PC-9 (cell line): ENCODE measurements around the gene CAPZA2. TPM values are rescaled to one million over a fixed set of nuclear protein-coding genes. Genes with fewer than 3 reads are reported as not detected.
"Not testable (repeated sequence)": the region's sequence is repeated elsewhere in the genome, so short reads cannot be mapped to it uniquely, and the experiment has no call there.

ENCODE experiments used
- BruUV-seq: library from RNA; stranded (reverse); fragments of 400-500 nt; replicated peaks from 2 replicates; lab custom pipeline; 2021; lab: Mats Ljungman, UMichigan
- CTCF ChIA-PET: fragments of 300-600 bp; sonication (Branson Sonifier 250); formaldehyde crosslinking; loops from one replicate; lab custom pipeline; 2022; ENCODE audit warnings: antibody characterized with exemption; lab: Charles Lee
- POLR2A ChIA-PET: fragments of 300-600 bp; sonication (Branson Sonifier 250); formaldehyde crosslinking; loops from one replicate; lab custom pipeline; 2022; ENCODE audit warnings: antibody characterized with exemption; ENCODE audit not compliant: unreplicated experiment; lab: Charles Lee
- DNase-seq, 2 experiments: peaks; one replicate each; pipeline versions ENCODE4 v3.0.0 to v3.0.0-alpha.2; 2015 to 2022; ENCODE audit warnings: mixed read lengths in 1 of 2
- H2AFZ ChIP-seq: fragments of 200-600 bp; sonication (generic); 2 replicates; pipeline ENCODE4 v1.8.1; 2017; ENCODE audit warnings: antibody characterized with exemption
- H3F3A ChIP-seq: fragments of 200-600 bp; sonication (generic); 2 replicates; pipeline ENCODE4 v1.8.1; 2017; ENCODE audit warnings: antibody characterized with exemption, mild to moderate bottlenecking, low read depth; ENCODE audit not compliant: insufficient read depth
- H3K27ac ChIP-seq: fragments of 200-600 bp; sonication (generic); 2 replicates; pipeline ENCODE4 v1.6.1; 2016; ENCODE audit warnings: mixed run types
- H3K27me3 ChIP-seq: fragments of 200-600 bp; sonication (generic); 2 replicates; pipeline ENCODE4 v1.6.1; 2016; ENCODE audit warnings: low read depth, mixed run types; ENCODE audit not compliant: insufficient read depth
- H3K36me3 ChIP-seq: fragments of 200-600 bp; sonication (generic); 2 replicates; pipeline ENCODE4 v1.6.1; 2016; ENCODE audit warnings: low read depth, mixed run types
- H3K4me1 ChIP-seq: fragments of 200-600 bp; sonication (generic); replicated peaks from 2 replicates; pipeline ENCODE4 v1.6.1; 2016; ENCODE audit warnings: mixed run types; ENCODE audit not compliant: insufficient read depth
- H3K4me2 ChIP-seq: fragments of 200-600 bp; sonication (generic); 2 replicates; pipeline ENCODE4 v1.6.1; 2017; ENCODE audit warnings: mixed run types
- H3K4me3 ChIP-seq: fragments of 200-600 bp; sonication (generic); 2 replicates; pipeline ENCODE4 v1.6.1; 2016; ENCODE audit warnings: mixed run types
- H3K79me2 ChIP-seq: fragments of 200-600 bp; sonication (generic); 2 replicates; pipeline ENCODE4 v1.6.1; 2017; ENCODE audit warnings: low read depth, mixed run types
- H3K9me2 ChIP-seq: fragments of 200-600 bp; sonication (generic); 2 replicates; pipeline ENCODE4 v1.8.1; 2017; ENCODE audit warnings: mild to moderate bottlenecking; ENCODE audit not compliant: insufficient read depth
- H3K9me3 ChIP-seq: fragments of 200-600 bp; sonication (generic); 2 replicates; pipeline ENCODE4 v1.8.1; 2016; ENCODE audit warnings: low read depth; ENCODE audit not compliant: insufficient read depth
- H4K20me1 ChIP-seq: fragments of 200-600 bp; sonication (generic); 2 replicates; pipeline ENCODE4 v1.8.1; 2017; ENCODE audit not compliant: insufficient read depth
- EZH2 ChIP-seq: fragments of 200-600 bp; sonication (generic); IDR thresholded peaks from 2 replicates; pipeline ENCODE4 v1.8.0; 2017; ENCODE audit warnings: antibody characterized with exemption, low read depth
- intact Hi-C: fragments of 100-400 bp; cut with micrococcal nuclease; formaldehyde crosslinking; loops from one replicate; pipeline ENCODE4 v1.10.0; 2022; ENCODE audit not compliant: unreplicated experiment
- total RNA-seq: library from RNA; stranded (reverse); gene quantifications from 2 replicates; pipeline ENCODE4 v1.2.3, GENCODE V29; 2021
- TF ChIP-seq, protein P1 (sequence below): fragments of 200-600 bp; sonication (generic); conservative IDR thresholded peaks from 2 replicates; pipeline ENCODE4 v1.6.1; 2017; ENCODE audit warnings: mixed run types, antibody characterized with exemption, mild to moderate bottlenecking, moderate library complexity

CAPZA2 gene
- total RNA-seq, 1 experiment from 2014 or later, result 171 TPM

DNA sequence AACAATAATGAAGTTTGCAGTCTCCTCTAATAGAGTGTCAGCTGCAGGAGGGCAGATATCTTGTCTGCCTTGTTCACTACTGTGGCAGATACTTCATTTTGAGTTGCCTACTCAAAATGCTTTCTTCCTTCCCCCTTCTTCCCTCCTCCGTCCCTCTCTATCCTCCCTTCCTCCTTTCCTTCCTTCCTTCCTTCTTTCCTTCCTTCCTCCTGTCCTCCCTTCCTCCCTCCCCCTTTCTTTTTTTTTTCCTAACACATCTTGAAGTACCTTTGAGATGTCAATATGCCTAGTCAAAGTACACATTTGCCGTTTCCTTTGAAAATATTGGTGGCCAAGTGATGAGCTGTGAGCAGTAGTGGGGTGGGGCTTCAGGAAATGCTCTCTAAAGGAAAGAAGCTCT is 72.2 kb downstream of the CAPZA2 start:
- POLR2A ChIA-PET, result no interaction called here
- Histone ChIP-seq H3K27ac (no peak overlapping the region), H3K9me2 (no peaks in the 10 kb centered on the region; the same call in 1 of the 2 replicates), H3K79me2 (no peaks in the 10 kb centered on the region), H3K36me3 (no peaks in the 10 kb centered on the region), H3K9me3 (no peaks in the 10 kb centered on the region), H3K27me3 (no peaks in the 10 kb centered on the region), H3F3A (no peaks in the 10 kb centered on the region), H3K4me2 (no peak overlapping the region), H3K4me1 (no peaks in the 10 kb centered on the region), H4K20me1 (no peaks in the 10 kb centered on the region), H2AFZ (no peak overlapping the region), H3K4me3 (no peak overlapping the region)
- BruUV-seq, result no TSS peak
- DNase-seq, result no peak
- intact Hi-C loops, result loop anchor here (5.0 kb wide), 2 partner anchors 278 to 762 kb away; no protein-coding TSS in a partner anchor
- TF ChIP-seq EZH2, result no peak
- TF ChIP-seq, protein P1, sequence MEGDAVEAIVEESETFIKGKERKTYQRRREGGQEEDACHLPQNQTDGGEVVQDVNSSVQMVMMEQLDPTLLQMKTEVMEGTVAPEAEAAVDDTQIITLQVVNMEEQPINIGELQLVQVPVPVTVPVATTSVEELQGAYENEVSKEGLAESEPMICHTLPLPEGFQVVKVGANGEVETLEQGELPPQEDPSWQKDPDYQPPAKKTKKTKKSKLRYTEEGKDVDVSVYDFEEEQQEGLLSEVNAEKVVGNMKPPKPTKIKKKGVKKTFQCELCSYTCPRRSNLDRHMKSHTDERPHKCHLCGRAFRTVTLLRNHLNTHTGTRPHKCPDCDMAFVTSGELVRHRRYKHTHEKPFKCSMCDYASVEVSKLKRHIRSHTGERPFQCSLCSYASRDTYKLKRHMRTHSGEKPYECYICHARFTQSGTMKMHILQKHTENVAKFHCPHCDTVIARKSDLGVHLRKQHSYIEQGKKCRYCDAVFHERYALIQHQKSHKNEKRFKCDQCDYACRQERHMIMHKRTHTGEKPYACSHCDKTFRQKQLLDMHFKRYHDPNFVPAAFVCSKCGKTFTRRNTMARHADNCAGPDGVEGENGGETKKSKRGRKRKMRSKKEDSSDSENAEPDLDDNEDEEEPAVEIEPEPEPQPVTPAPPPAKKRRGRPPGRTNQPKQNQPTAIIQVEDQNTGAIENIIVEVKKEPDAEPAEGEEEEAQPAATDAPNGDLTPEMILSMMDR, result no peak
- CTCF ChIA-PET, result interaction anchor here (0.6 to 0.7 kb wide), 2 partner anchors 207 to 796 kb away, joined by 4 to 20 read pairs; no protein-coding TSS in a partner anchor

DNA sequence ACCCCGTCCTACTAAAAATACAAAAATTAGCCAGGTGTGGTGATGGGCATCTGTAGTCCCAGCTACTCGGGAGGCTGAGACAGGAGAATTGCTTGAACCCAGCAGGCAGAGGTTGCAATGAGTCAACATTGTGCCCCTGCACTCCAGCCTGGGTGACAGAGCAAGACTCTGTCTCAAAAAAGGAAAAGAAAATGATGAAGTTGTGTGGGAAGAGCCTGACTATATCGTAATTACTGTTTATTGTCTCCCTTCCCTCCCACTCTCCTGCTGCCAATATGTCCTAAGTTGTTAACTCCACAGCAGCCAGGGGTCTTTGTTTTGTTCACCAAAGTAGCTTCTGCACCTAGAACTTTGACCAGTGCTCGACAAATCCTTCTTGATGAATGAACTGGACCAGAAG is 74.5 kb downstream of the CAPZA2 start:
- DNase-seq, H3K27me3 ChIP-seq, H3K79me2 ChIP-seq, H3K4me3 ChIP-seq, H3K9me2 ChIP-seq, POLR2A ChIA-PET, H3K36me3 ChIP-seq, H3K4me2 ChIP-seq, intact Hi-C loops, BruUV-seq, H3K27ac ChIP-seq, H3F3A ChIP-seq, H2AFZ ChIP-seq, H3K4me1 ChIP-seq, H3K9me3 ChIP-seq, CTCF ChIA-PET, H4K20me1 ChIP-seq: not testable (repeated sequence)

DNA sequence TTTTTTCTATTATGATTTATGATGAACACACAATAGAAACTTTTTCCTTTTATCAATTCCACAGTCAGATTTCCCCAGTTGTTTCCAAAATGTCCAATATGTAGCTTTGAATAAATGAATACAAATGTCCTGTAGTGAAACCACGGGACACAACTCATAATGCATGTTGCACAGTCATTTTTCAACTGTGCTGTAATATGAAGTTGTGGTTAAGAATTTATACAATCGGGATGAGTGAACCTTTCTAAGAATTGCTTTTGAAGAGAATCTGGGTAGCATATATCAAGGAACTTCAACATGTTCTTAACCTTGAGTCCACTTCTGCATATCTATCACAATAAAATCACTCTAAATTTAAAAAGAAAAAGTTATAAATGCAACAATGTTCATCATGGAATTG is 76.3 kb downstream of the CAPZA2 start:
- BruUV-seq, result no TSS peak
- Histone ChIP-seq H3K4me3 (no peak overlapping the region), H3F3A (no peaks in the 10 kb centered on the region), H4K20me1 (no peaks in the 10 kb centered on the region), H3K4me2 (no peak overlapping the region), H3K9me2 (no peaks in the 10 kb centered on the region; the same call in 1 of the 2 replicates), H3K4me1 (no peaks in the 10 kb centered on the region), H3K36me3 (no peaks in the 10 kb centered on the region), H3K9me3 (no peaks in the 10 kb centered on the region), H3K27ac (no peak overlapping the region), H3K27me3 (no peaks in the 10 kb centered on the region), H2AFZ (no peak overlapping the region), H3K79me2 (no peaks in the 10 kb centered on the region)
- CTCF ChIA-PET, result no interaction called here
- POLR2A ChIA-PET, result no interaction called here
- no peak for DNase-seq
- intact Hi-C loops, result no loop called here
- no peak for TF ChIP-seq EZH2
- TF ChIP-seq, protein P1, result no peak
